Hematopoietic multipotent progenitor cell treated with erythropoietin and hydrocortisone succinate and interleukin-3 and kit ligand, for 15 days (in vitro differentiated cells): ENCODE measurements around the gene FBXO45.
A peak's percentile ranks its signal among the peaks of the same experiment; 100 is the strongest.
"Not testable (repeated sequence)": the region's sequence is repeated elsewhere in the genome, so short reads cannot be mapped to it uniquely, and the experiment has no call there.

Experiments used
- DNase-seq: peaks from one replicate; pipeline ENCODE4 v3.0.0-alpha.2; 2015; ENCODE audit warnings: low spot score

Gene FBXO45

DNA sequence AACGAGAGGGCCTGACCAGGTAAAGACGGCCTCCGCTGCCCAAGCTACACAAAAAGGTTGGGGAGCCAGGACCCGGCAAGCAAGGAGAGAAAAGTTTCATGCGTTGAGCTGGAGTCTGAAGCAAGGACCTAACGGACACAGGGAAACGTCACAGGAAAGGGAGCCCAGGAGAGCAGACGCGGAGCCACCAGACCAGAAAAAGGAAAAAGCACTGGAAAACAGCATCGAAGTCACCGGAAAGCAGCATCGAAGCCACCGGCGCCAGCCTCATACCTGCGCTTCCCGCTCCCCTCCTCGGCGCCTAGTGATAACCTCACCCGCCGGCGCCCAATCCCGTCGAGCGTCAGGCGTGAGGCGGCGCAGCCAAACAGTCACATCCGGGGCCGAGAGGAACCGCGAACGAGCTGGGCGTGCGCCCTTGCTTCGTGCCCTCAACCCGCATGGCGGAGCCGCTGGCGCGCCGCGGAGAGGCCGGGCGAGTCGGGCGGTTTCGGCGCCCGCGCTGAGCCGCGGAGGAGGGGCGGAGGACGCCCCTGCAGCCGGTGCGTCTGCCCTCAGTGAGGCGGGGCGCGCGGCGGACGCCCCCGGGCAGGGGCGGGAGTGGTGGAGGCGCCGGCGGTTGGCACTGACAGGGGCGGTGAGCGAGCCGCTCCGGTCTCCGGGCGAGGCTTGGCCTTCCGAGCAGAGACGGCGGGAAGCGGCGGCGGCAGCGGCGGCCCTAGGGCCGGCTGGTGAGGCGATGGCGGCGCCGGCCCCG lies at the start of gene FBXO45, which contains the start of gene WDR53:
Gene FBXO45 (plus strand): TSS at position 415 of the 757 bp plus-strand sequence. CDS start 325 bp downstream, at position 740.
Gene WDR53 (minus strand): TSS at position 309 of the 757 bp plus-strand sequence. CDS start 7,079 bp downstream, outside the sequence.
- peak; percentile 90 for DNase-seq

- DNase-seq = peak; percentile 79
These were observed 49.3 kb upstream of the FBXO45 start for GRCh38 chr3:196518966-196519717.

GRCh38 chr3:196519718-196520082 lies 48.8 kb upstream of the FBXO45 start:
- DNase-seq = no peak

DNA sequence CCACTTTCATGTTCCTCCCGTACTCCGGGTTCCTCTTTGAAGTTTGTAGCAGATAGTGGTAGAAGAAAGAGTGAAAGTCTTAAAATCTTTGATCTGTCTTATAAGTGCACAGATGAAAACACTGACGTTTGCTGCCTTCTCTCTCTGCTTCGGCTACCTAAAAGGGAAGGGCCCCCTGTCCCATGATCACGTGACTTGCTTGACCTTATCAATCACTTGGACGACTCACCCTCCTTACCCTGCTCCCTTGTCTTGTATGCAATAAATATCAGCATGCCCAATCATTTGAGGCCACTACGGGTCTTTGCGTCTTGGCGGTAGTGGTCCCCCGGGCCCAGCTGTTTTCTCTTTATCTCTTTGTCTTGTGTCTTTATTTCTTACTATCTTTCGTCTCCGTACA lies 47.2 kb upstream of the FBXO45 start:
- DNase-seq = not testable (repeated sequence)

GRCh38 chr3:196523841-196524240 lies 44.6 kb upstream of the FBXO45 start:
- DNase-seq = no peak

DNA sequence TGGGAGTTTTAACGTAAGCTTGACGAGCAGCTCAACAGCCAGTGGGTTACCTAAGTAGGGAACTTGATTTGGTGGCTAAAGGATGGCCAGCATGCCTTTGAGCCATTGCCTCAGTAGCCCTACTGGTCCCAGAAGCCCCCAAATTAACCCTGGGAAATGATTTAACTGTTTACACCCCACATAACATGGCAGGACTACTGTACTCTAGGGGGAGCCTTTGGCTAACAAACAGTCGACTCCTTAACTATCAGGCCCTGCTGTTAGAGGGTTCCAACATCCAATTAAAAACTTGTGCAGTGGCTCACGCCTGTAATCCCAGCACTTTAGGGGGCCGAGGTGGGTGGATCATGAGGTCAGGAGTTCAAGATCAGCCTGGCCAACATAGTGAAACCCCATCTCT lies 43.9 kb upstream of the FBXO45 start:
- DNase-seq = no peak

GRCh38 chr3:196525141-196525540 lies 43.3 kb upstream of the FBXO45 start:
- DNase-seq = no peak

DNA sequence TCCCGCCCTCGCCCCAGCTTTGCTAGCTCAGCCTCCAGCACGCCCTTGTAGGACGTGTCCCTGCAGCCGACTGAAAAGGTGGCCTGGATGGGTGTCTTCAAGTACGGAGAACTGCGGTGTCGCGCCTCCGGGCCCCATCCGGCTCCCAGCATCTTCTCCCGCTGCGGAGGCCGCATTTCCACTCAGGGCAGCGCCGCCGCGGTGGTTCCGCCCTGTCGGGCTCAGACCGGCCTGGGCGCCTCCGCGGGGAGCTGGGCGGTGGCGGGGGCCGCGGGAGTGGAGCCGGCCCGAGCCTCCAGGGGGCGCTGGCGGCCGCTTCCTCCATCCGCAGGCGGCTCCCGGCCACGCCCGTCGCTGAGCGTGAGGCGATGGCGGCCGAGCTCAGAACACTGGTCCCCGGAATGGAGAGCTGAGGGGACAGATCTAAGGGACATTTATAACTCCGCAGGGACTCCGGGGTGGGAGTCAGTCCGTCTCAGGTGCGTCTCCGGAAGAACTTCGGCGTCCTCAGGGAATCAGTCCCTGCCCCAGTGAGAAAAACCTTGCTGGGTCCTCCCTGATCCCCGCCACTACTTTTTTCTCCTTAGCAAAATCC lies 39.7 kb upstream of the FBXO45 start:
- DNase-seq = peak; percentile 75

DNA sequence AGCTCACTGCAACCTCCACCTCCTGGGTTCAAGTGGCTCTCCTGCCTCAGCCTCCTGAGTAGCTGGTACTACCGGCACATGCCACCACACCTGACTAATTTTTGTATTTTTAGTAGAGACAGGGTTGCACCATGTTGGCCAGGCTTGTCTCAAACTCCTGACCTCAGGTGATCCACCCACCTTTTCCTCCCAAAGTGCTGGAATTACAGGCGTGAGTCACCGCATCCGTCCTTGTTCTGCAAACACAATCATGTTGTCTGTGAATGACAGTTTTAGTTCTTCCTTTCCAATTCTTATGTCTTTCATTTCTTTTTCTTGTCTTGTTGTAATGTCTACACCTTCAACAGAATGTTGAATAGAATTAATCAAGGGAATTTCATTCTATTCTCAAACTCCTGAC lies 37.0 kb upstream of the FBXO45 start:
- DNase-seq = no peak

GRCh38 chr3:196533260-196533681 lies 35.2 kb upstream of the FBXO45 start:
- DNase-seq = no peak

- DNase-seq = peak; percentile 54
These were observed 31.0 kb upstream of the FBXO45 start for GRCh38 chr3:196537319-196537984.

GRCh38 chr3:196541684-196542445 lies 26.6 kb upstream of the FBXO45 start:
- DNase-seq = no peak

GRCh38 chr3:196544491-196544992 lies 23.9 kb upstream of the FBXO45 start:
- DNase-seq = no peak

DNA sequence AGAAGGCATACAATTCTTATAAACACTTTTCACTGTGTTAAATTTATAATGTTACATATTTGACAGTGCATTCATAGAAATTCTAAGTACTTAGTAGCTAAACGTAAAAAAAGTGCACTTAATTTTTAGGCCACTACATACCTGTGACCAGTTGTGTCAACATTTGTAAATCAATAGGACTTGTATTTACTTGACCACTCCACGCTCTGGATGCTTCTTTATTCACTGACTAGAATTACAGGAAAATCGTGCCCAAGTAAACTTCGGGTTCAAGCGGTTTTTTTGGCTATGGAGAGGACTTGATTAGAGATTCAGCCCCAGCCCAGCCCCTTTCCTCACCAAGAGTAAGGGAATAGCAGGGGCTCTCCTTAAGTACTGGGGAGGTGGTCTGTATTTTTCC lies 21.9 kb upstream of the FBXO45 start:
- no peak for DNase-seq

GRCh38 chr3:196547067-196547466 lies 21.4 kb upstream of the FBXO45 start:
- DNase-seq = no peak

GRCh38 chr3:196549312-196549711 lies 19.1 kb upstream of the FBXO45 start:
- DNase-seq = not testable (repeated sequence)

- not testable (repeated sequence) for DNase-seq
These were observed 18.3 kb upstream of the FBXO45 start for GRCh38 chr3:196550172-196550571.

GRCh38 chr3:196552253-196552652 lies 16.2 kb upstream of the FBXO45 start:
- no peak for DNase-seq

- no peak for DNase-seq
These were observed 14.9 kb upstream of the FBXO45 start for GRCh38 chr3:196553551-196553950.

DNA sequence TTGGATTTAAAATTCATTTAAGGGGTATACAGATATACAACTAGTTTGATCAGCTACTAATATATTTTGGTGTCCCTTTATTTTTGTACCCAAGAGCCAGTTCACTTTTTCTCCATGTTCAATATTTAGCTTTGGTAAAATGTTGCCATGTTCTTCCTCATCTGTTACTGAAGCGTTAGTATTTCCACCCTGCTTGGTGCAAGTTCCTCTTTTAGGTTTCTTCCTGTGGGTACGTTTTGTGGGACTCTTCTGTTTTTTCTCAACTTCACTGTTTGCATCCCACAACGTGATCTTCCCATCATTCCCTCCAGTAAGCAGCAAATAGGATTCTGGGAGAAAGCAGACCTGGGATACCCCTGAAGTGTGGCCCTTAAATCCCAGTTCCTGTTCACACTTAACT lies 14.3 kb upstream of the FBXO45 start:
- no peak for DNase-seq

GRCh38 chr3:196555295-196555694 lies 13.2 kb upstream of the FBXO45 start:
- DNase-seq = no peak
